ENCODE measurements around the gene PGS1.

PGS1 gene

GRCh38 chr17:78435330-78436005, 57.0 kb downstream of the PGS1 start:
- no peak overlapping the region for H3K27ac ChIP-seq
- DNase-seq (ENCODE audit: low read depth, low spot score), result no peak

- no peak overlapping the region for H3K27ac ChIP-seq
- no peak for DNase-seq (ENCODE audit: low read depth, low spot score)
Measured at GRCh38 chr17:78437508-78438169, 59.2 kb downstream of the PGS1 start.

GRCh38 chr17:78438271-78438691, 59.8 kb downstream of the PGS1 start:
- H3K27ac ChIP-seq, result no peak overlapping the region
- no peak for DNase-seq (ENCODE audit: low read depth, low spot score)

- no peak for DNase-seq (ENCODE audit: low read depth, low spot score)
- no peak overlapping the region for H3K27ac ChIP-seq
Measured at GRCh38 chr17:78438694-78439325, 60.4 kb downstream of the PGS1 start.

GRCh38 chr17:78441271-78441971, 63.0 kb downstream of the PGS1 start:
- H3K27ac ChIP-seq, result no peak overlapping the region
- no peak for DNase-seq (ENCODE audit: low read depth, low spot score)

- no peak for DNase-seq (ENCODE audit: low read depth, low spot score)
- H3K27ac ChIP-seq, result no peak overlapping the region
Measured at GRCh38 chr17:78442648-78443218, 64.3 kb downstream of the PGS1 start.

- DNase-seq (ENCODE audit: low read depth, low spot score), result no peak
- H3K27ac ChIP-seq, result no peak overlapping the region
Measured at GRCh38 chr17:78444392-78444791, 65.9 kb downstream of the PGS1 start.

GRCh38 chr17:78446833-78447232, 68.4 kb downstream of the PGS1 start:
- no peak for DNase-seq (ENCODE audit: low read depth, low spot score)
- H3K27ac ChIP-seq, result no peak overlapping the region

- no peak overlapping the region for H3K27ac ChIP-seq
- no peak for DNase-seq (ENCODE audit: low read depth, low spot score)
Measured at GRCh38 chr17:78448356-78448993, 70.0 kb downstream of the PGS1 start.

- no peak for DNase-seq (ENCODE audit: low read depth, low spot score)
- no peak overlapping the region for H3K27ac ChIP-seq
Measured at GRCh38 chr17:78449983-78450595, 71.6 kb downstream of the PGS1 start.

- no peak for DNase-seq (ENCODE audit: low read depth, low spot score)
- H3K27ac ChIP-seq, result no peak overlapping the region
Measured at GRCh38 chr17:78450696-78451345, 72.4 kb downstream of the PGS1 start.

- H3K27ac ChIP-seq, result no peak overlapping the region
- no peak for DNase-seq (ENCODE audit: low read depth, low spot score)
Measured at GRCh38 chr17:78451753-78452152, 73.3 kb downstream of the PGS1 start.

GRCh38 chr17:78454346-78454745, 75.9 kb downstream of the PGS1 start:
- no peak for DNase-seq (ENCODE audit: low read depth, low spot score)

GRCh38 chr17:78458091-78458490, 79.6 kb downstream of the PGS1 start:
- no peak for DNase-seq (ENCODE audit: low read depth, low spot score)
- no peak overlapping the region for H3K27ac ChIP-seq

More at GRCh38 chr17:78454346-78454745, 75.9 kb downstream of the PGS1 start:
- no peak overlapping the region for H3K27ac ChIP-seq

- no peak for DNase-seq (ENCODE audit: low read depth, low spot score)
Measured at GRCh38 chr17:78458736-78459335, 80.4 kb downstream of the PGS1 start.

GRCh38 chr17:78459696-78460095, 81.2 kb downstream of the PGS1 start:
- H3K27ac ChIP-seq, result no peak overlapping the region
- no peak for DNase-seq (ENCODE audit: low read depth, low spot score)

More at GRCh38 chr17:78458736-78459335, 80.4 kb downstream of the PGS1 start:
- H3K27ac ChIP-seq, result no peak overlapping the region

GRCh38 chr17:78460176-78460675, 81.8 kb downstream of the PGS1 start:
- H3K27ac ChIP-seq, result no peak overlapping the region

GRCh38 chr17:78460951-78461798, 82.7 kb downstream of the PGS1 start:
- H3K27ac ChIP-seq, result no peak overlapping the region
- no peak for DNase-seq (ENCODE audit: low read depth, low spot score)

More at GRCh38 chr17:78460176-78460675, 81.8 kb downstream of the PGS1 start:
- DNase-seq (ENCODE audit: low read depth, low spot score), result no peak

Measured in epithelial cell of prostate (primary cell).